ENCODE results near the gene SCNN1B.
A peak's percentile ranks its signal among the peaks of the same experiment; 100 is the strongest.
"Not testable (repeated sequence)": the region's sequence is repeated elsewhere in the genome, so short reads cannot be mapped to it uniquely, and the experiment has no call there.

The SCNN1B gene

DNA sequence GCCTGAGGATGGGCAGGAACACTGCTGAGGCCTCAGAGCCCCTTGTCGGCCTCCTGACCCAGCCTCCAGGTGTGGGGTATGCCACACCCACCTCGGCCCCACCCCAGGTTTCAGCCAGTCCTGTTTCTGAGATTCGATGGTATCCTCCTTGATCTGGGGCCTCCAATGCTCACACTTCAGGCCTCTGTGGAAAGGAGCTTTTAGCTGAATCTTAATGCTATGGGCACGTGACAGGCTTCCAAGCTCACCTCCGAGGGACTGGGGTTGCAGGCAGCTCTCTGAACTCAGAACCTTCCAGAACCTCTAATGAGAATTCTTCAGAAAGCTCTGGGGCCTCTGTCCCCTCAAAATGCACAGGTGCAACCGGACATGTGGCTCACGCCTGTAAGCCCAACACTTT lies 54.8 kb downstream of the SCNN1B start:
- DNase-seq: no peak

DNA sequence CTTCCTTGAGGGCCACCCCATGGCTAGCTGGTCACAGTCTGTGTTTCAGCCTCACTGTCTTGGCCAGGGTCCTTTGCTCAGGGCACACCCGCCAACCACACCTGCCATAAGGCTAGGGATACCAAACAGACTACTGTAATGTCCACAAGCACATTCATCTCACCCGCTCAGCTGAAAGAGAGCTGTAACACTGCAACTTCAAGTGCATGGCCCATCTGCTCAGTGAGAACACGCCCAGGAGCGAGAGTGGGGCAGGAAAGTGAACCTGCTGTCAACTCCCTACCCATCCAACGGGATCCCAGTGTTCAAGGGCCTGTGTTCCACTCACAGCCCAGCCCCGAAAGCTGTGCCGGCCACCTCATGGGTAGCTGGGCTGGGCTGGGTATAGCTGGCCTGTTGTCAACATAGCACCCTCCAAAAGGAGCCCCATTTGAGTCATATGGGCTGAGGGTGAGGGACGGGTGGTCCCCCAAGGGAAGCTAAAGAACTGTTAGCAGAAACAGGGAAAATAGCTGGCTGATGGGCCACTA lies 55.7 kb downstream of the SCNN1B start:
- no peak for DNase-seq

DNA sequence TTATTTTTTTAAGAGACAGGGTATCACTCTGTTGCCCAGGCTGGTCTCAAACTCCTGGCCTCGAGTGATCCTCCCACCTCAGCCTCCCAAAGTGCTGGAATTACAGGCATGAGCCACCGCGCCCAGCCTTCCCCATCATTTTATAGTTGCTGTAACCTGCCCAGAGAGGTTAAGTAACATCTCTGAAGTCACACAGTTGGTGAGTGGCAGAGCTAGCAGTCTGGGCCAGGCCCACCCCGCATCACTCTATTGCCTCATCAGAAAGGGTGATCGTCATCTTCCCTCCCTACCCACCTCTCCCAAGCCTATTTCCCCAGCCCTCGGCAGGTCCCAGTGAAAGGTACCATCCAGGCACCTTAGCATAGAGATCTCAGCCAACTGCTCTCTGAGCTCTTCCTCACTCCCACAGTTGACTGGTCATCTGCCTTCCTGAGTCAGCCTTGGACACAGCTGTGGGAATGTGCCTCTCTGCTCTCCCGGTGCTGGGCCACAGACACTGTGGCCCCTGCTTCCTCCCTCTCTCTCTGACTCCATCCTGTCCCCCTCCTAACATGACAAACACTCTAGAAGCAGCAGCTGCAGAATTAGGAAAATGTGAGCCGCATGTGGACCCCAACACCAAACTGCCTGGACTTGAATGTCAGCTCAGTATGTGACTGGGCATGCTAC lies 57.1 kb downstream of the SCNN1B start:
- DNase-seq: no peak

DNA sequence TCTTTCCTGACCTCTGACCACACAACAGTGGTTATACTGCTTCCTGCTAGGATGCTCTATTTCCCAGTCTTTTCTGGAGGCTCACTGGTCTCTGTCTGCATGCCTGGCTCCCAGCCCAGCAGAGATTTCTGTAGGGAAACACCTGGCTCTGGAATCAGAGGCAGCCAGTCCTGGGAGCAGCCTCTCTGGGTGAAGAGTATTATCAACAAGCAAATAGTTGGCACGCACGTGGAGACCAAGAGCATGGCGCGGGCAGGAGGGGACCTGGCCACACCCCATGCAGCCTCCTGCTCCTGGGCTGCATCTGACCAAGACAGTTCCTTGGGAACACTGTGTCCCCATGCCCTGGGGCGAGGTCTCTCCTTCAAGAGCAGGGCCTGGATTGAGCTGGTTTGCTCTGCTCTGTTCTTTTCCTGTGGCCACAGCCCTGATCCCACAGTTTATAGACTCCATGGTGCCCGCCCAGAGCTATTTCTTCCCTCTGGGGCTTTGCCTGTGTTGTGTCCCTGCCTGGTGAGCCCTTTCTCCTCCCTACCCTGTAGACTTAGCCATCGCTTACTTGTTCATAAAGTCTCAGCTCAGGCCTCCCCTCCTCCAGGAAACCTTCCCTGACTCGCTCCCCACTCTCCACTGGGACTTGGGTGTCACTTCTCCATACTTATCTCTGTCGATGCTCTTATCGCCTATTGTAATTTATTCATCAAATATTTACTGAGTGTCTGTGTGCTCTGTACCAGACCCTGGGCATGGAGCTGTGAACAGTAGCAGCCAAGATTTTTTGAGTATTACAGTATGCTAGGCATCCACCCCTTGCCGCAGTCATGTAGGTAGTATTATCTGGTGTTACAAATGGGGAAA lies 60.6 kb downstream of the SCNN1B start:
- DNase-seq: peak; percentile 26

DNA sequence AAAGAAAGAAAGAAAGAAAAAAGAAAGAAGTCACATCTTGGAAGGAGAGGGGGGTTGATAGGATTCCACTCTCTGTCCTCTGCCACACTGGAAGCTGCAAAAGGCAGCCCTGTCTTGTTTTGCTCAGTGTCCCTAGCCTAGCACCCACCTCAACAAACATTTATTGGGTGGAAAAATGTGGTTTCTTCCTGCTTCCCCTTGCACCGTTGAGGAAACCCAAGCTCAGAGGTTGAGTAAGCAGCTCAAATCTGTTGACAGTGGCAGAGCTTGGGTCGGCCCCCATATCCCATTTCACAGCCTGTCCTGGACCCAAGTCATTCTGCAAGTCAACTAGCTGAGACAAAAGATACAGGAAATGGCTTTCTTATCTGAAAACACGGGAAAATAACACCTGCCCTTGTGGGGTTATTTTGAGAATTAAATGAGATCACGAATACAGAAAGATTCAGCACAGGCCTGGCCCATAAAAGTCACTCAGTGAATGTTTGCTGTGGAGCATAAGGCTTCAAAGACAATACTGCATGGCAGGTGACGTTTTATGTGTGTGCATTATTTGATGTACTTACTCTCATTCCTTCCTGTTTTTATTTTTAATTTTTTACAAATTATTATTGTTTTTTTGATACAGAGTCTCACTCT lies 63.6 kb downstream of the SCNN1B start:
- no peak for DNase-seq

DNA sequence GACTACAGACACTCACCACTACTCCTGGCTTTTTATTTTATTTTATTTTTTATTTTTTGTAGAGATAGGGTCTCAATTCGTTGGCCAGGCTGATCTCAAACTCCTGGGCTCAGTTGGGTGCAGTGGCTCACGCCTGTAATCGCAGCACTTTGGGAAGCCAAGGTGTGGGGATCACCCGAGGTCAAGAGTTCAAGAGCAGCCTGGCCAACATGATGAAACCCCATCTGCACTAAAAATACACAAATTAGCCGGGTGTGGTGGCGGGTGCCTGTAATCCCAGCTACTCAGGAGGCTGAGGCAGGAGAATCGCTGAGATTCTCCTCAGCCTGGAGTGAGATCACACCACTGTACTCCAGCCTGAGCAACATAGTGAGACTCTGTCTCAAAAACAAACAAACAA lies 64.2 kb downstream of the SCNN1B start:
- not testable (repeated sequence) for DNase-seq

DNA sequence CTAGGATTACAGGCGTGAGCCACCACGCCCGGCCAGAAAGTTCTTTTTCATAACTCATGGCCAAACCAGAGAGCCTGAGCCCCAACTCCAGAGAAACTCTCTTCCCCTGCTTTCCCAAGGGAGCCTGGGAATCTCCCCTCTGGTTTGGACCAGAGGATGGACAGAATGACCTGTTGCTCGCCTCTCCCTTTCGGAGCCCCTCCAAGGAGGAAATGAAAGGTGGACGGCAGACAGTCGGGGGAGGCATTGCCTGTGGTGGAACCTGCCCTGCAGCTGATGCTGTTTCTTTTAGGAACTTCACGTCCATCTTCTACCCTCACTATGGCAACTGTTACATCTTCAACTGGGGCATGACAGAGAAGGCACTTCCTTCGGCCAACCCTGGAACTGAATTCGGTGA lies 65.5 kb downstream of the SCNN1B start:
- no peak for DNase-seq

DNA sequence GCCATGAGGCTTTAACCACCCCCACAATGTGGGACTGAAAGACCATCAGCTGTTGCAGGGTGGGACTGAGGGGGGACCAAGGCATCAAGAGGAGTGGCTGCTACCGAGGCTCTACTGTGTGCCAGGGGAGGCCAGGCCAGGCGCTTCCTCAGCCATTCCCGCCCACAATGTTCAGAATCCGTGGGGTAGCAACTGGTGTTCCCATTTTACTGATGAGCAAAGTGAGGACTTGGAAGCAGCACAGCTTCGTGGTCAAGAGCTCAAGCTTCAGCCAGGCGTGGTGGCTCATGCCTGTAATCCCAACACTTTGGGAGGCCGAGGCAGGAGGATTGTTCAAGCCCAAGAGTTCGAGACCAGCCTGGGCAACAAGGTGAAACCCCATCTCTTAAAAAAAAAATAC lies 65.9 kb downstream of the SCNN1B start:
- no peak for DNase-seq

DNA sequence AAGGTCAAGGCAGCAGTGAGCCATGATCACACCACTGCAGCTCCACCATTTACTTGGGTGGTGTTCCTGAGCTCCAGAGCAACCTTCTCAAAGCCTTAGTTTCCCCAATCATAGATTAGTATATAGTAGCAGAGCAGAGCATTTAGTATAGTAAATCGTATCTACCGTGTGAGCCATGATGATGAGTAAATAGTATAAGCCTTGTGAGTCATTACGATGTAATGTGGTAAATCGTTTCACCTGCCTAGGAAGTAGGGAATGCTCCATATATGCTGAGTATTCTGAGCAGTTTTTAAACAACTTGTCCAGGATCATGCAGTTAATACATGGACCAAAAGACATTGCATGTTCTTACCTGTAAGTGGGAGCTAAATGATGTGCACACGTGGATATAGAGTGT lies 66.4 kb downstream of the SCNN1B start:
- DNase-seq: no peak

DNA sequence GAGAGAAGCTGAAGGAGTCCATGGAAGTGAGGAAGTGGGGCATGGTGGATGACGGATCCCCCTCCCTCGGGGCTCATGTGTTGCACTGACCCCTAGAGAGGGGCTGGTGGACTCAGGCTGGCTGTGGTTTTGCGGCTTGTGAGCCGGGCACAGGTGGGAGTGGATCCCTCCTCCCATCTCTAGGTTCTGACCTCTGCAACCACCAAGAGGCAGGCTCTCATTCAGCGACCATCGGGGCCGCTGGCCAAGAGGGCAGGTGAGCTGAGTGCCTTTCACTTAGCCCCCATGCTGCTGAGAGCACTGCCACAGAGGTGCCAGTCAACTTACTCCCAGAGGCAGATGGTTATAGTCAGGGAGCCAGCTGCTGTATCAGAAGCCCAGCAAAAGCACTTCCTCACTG lies 67.3 kb downstream of the SCNN1B start:
- DNase-seq: no peak

DNA sequence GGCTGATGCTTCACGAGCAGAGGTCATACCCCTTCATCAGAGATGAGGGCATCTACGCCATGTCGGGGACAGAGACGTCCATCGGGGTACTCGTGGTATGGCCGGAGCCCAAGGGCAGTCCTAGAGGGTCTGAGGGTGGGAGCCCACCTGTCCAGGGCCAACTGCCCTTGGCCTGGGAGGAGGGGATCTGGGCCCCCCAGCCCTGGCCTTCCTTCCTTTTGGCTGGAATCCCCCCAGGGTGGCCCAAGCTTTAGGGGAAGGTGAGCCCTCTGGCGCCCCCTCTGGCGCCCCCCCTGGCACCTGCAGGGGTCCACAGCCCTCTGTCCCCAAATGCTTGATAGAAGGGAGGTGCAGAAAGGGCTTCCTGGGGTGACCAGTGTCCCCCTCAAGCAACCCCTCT lies 69.3 kb downstream of the SCNN1B start:
- no peak for DNase-seq

DNA sequence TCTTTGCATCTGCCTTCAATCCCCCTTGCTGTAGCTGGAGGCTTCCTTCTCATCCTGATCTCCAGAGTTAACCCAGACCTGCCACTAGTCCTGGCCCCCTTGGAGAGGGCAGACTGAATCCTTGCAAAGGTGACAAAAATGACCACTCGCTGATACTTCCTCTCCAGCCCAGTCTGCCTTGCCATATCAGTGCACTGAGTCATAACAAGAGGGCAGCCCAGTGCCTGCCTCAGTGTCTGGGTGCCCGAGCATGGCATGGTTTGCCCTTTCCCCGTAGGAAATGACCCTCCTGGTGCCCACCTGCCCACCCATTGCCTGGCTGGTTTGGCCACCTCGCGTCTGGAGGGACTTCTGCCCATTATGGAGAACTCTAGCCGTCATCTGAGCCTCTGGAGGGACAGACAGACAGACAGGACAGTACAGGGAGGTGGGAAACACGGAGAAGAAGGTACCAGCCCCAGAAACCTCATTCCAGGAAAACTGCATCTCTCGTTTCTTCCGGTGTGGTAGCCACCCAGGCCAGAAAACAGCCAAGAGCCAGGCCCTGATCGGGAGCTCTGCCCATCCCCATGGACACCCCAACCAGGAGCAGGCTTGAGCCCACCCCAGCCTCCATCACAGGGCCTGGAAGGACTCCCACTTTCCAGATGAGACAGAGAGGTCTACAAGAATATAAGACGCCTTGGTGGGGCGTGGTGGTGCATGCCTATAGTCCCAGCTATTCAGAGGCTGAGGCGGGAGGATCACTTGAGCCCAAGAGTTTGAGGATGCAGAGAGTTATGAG lies 71.5 kb downstream of the SCNN1B start:
- DNase-seq: no peak

DNA sequence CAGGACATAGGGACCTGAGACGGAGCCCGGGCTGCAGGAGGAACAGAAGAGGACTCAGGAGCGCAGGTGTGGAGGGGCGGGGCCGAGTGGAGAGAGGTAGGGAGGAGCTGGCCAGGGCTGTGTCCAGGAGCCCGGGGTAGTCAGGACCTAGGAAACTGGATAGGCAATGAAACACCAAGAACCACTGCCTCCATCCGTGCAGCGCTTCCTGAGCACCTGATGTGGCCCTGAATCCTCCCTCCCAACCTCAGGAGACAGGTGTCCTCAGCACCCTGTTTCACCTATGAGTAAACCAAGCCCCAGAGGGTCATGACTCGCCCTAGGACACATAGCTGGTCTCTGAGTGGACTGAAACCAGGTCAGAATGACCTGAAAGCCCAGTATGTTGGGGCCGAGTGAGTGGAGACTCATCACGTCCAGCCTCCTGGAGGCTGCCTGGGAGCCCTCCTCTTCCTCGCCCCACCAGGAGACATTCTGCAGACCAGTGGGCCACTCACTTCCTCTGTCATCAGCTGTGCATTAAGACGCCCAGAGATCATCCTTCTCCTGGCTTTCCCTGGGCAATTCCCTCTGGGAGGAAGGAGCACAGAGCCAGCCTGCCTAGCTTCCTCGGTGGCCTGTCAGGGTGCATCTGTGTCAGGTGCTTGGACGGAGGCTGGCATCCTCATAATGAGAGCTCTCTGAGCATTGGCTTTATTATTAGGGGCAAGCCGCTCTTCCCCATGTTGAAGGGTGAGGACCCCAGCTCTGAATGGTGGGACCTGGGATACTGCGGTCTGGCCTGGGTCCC lies 72.8 kb downstream of the SCNN1B start:
- DNase-seq: no peak

DNA sequence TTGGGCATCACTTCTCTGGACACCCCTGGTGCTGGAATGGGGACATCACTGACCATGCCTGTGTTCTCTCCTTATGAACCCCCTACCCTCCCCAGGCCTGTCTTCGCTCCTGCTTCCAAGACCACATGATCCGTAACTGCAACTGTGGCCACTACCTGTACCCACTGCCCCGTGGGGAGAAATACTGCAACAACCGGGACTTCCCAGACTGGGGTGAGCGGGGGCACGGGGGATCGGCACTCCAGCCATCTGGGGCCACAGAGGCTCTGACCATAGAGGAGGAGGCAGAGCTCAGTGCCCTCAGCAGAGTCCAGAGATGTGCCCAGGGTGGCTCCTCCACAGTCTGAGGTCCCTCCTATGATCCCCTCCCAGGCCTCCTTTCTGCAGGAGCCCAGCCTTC lies 73.5 kb downstream of the SCNN1B start:
- no peak for DNase-seq

DNA sequence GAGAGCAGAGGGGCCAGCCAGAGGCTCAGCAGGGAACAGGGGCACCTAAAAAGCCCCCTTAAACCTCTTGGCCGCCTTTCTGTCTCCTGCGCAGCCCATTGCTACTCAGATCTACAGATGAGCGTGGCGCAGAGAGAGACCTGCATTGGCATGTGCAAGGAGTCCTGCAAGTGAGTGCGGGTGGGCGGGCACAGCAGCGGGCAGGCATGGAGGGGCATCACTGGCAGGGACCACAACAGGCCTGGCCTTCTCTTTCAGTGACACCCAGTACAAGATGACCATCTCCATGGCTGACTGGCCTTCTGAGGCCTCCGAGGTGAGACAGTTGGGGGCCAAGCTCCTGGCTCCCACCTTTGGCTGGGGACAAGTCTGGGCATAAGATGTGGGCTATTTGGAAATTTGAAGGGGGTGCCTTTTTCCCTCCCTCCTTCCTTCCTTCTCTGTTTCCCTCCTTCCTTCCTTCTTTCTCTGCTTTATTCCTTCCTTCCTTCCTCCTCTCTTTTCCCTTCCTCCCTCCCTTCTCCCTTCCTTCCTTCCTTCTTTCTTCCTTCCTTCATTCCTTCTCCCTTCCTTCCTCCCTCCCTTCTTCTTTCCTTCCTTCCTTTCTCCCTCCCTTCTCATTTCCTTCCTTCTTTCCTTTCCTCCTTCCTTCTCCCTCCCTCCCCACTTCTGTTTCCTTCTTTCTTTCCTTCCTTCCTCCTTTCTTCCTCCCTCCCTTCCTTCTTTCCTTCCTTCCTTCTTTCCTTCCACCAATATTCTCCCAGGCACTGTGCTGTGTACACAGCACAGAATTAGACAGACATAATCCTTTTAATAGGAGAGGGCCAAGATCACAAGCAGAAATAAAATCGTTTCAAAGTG lies 75.2 kb downstream of the SCNN1B start:
- DNase-seq: no peak

DNA sequence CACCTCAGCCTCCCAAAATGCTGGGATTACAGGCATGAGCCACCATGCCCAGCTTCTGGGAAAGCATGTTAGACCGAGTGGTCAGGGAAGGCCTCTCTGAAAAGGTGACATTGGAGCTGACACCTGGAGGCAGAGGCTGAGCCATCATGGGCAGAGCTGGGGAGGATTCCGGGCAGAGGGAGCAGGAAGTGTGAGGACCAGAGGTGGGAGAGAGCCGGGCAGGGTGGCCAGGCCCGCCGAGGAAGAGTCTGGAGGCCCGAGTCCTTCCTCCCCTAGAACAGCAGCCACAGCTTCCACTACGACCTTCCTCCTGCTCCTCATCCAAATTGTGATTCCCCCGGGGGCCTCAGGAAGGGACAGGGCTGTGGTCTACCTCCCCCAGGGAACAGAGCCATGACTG lies 76.2 kb downstream of the SCNN1B start:
- no peak for DNase-seq

DNA sequence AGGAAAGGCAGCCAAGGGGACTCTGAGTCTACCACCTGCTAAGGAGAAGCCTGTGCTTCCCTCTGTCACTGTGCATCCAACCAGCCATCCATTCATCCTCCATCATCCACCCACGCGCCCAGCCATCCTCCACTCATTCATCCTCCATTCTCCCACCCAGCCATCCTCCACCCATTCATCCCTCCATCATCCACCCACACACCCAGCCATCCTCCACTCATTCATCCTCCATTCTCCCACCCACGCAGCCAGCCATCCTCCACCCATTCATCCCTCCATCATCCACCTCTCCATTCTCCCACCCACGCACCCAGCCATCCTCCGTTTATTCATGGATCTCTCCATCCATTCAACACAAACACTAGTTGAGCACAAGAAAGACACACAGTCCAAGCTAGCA lies 76.8 kb downstream of the SCNN1B start:
- DNase-seq: no peak

DNA sequence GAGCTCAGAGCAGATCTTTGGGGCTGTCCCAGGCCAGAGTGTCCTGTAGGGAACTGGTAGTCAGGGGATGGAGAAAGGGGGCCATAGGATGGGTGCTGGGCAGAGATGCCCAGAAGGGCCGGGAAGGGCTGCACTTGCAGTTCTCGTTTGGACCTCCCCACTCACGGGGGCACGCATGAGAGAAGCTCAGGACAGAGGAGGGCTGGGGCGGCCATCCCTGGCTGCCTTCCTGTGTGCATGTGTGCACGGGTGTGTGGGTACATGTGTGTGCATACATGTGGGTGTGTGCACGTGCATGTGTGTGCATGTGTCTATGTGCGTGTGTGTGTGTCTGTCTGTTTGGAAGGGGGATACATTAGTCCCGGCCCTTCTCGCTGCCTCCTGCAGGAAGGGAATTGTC lies 77.6 kb downstream of the SCNN1B start:
- DNase-seq: no peak

DNA sequence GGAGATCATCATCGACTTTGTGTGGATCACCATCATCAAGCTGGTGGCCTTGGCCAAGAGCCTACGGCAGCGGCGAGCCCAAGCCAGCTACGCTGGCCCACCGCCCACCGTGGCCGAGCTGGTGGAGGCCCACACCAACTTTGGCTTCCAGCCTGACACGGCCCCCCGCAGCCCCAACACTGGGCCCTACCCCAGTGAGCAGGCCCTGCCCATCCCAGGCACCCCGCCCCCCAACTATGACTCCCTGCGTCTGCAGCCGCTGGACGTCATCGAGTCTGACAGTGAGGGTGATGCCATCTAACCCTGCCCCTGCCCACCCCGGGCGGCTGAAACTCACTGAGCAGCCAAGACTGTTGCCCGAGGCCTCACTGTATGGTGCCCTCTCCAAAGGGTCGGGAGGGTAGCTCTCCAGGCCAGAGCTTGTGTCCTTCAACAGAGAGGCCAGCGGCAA lies 78.4 kb downstream of the SCNN1B start:
- DNase-seq: no peak

DNA sequence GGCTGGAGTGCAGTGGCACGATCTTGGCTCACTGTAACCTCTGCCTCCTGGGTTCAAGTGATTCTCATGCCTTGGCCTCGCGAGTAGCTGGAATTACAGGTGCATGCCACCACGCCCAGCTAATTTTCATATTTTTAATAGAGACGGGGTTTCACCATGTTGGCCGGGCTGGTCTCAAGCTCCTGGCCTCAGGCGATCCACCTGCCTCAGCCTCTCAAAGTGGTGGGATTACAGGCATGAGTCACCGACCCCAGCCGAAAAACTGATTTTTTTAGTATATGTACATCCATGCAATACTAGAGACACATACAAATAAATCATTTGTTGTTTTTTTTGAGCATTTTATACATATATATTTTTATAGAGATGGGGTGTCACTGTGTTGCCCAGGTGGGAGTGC lies 79.6 kb downstream of the SCNN1B start:
- DNase-seq: not testable (repeated sequence)

DNA sequence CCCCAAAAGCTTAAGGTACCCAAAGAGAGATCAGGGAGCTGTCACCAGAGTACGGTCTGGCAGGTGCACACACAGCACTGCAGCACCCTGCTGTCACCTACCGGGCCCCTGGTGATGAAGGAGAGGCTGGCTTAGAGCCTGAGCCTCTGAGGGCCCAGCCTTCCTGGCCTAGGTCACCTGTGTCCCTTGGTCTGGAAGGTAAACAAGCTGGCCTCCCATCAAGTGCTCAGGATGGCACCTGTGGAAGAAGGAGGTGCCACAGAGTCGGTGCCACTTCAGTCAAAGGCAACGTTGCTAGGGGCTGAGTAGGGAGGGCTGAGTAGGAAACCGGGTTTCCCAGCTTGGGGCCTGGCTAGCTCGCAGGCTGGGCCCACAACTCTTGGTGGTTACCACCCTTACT lies 80.2 kb downstream of the SCNN1B start:
- DNase-seq: no peak

Measured in right forelimb (tissue), 1 donor.